ENCODE data around the gene RASGEF1B.
"Not testable (repeated sequence)": the region's sequence is repeated elsewhere in the genome, so short reads cannot be mapped to it uniquely, and the experiment has no call there.

Gene RASGEF1B

DNA sequence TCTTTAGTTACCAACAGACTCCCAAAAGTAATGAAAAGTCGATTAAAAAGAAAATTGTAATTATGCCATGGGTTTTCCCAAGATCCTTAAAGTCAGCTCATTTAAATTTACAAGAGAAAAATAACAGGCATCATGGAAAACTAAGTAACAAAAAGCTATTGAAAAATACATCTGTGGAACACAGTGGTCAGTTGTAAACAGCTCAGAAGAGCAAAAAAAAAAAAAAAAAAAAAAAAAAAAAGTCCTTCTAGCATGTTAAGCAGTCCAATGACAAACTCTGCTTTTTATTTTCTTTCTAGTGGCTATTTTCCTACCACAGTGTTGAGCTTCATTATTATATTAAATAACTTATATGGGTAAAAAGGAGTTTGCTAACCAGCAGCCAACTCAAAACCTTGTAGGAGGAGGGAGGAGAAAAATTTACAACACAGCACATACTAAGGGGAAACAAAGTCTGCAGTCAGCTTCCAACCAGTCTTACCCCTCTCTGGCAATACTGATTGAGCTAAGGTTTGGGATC is 44.9 kb downstream of the RASGEF1B start:
- no peak for DNase-seq

DNA sequence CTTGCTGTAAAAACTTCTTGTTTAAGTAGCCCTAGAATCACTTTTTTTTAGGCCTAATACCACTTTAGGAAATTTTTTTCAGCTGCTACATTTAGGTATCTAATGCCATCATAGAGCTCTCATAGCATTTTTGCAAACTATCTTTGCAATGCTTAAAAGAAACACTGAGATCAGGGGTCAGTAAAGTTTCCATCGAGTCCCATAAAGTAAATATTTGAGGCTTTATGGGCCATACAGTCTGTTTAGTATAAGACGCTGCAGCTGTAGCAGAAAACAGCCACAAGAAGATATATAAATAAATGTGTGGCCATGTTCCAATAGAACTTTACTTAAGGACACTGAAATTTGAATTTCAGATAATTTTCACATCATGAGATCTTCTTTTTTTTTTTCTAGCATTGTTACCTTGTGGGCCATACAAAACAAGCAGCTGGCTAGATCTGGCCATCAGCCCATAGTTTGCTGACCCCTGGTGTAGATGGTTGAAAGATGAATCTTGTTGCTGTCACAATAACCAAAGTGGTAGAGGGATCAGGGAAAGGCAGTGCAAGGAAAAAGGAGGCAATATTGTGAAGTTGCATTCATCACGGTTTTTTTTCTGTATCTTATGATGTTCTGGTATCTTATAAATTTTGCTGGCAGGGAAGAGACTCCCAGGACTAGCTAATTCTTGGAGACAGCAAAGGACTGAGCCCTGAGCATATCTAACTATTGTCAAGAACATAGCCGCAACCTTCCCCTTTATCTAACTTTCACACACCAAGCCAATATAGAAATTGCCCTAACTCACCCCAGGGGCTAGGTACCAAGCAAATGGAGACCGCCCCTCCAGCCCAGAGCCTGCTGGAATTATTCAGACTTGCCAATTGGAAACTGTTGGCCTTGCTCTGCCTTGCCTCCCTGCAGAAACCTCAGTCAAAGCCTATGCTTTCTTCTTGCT is 46.6 kb downstream of the RASGEF1B start:
- DNase-seq, result no peak

DNA sequence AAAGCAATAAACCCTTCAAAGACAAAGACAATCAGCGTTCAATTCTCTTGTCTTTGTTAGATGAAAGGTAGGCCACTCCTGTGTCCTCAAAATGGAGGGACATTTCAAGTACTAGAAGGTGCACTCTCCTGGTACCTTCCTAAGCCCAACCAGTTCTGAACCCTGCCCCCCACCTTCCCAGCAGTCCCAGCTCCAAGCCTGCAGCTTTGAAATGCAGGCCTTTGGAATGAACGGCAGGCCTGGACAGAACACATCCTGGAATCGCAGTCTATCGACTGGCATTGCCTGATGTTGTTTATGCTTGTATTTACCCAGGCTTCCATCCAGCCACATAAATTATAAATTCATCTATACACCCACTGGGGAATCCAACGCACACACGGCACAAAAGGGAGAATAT is 47.4 kb downstream of the RASGEF1B start:
- no peak for DNase-seq

DNA sequence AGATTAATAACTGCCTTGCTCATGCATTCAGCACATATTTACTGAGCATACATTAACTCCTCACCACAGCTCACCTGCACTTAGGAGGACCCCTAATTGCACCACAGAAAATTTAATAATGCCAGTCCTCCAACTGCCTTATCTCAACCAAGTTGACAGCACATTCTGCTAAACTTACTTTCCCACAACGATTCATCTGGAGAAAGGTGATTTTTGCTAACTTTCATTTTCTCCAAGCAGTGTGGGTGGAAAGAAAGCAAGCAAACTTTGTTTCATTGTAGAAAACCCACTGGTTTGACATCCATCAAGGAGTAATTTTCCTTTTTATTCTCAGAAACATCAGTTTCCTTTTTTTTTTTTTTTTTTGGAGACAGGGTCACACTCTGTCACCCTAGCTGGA is 49.1 kb downstream of the RASGEF1B start:
- no peak for DNase-seq

DNA sequence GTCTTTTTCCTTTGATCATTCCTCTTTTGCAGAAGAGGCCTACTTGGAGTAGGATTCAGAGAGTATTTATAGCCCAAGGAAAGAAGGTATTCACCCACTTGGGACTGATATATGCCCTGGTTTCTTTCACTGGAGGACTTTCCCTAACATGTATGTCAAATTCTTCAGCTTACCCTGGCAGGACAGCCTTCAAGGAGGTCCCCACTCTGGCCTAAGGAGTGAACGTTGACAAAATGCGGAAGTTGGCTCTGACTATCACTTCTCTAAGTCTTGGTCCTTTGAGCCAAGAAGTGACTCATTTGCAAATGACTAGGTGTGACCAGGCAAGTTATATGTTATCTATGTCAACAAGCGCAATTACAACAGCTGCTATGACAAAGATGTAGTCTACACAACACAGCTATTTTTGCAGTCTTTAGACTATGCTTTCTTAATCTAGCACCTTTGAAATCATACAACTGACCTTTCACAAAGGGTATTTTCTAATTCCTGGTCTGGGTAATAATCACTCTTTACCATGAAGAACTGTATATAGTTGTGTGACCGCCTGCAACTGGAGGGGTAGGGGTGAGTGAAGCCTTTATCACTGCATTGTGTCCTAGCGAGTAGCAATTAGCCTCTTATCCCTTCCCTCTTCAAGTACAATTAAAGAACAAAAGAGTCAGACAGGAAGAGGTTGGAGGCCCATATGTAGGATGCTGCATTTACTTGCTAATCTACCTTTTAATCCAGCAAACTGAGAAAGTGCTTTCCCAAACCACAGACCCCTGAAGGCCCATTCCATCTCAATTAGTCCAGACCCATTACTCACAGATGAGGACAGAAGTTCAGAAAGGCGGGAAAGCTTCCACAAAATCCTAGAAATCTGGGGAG is 50.1 kb downstream of the RASGEF1B start:
- DNase-seq, result no peak

DNA sequence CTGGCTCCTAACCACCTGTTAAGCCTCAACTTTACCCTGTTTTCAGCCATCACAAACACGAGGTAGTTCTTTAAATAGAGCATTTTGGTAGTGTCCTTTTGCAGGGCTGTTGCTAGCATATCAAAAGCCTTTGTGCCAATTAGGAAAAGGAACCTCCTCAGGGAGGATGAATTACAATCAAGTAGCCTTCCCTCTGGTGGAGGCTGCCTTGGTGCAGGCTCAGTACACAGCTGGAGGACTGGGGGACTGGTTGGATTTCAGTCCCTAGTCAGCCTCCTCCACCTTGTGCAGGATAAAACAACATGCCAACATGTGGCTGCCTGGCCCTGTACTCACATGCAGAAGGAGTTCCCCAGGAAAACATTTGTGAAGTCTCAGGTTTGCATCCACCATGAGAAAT is 53.1 kb downstream of the RASGEF1B start:
- no peak for DNase-seq

DNA sequence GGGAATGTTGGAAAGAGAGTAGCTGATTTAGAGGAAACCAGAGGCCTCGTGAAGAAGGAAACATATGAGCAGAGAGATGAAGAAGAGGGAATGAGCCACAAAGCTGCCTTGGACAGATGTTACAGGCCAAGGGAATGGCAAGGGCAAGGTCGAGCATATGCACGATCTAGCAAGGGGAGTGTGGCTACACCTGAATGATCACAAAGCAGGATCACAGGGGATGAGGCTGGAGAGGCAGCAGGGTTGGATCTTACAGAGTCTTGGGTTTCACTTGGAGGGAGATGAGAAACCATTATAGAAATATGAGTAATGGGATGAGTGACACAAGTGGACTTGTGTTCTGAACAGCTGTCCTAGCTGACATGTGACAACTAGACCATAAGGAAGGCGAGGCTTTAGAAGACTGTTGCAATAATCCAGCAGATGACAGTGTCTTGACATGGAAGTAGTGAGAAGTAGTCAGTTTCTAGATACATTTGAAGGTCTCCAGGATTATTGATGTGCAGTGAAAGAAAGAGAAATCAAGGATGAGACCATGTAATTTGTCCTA is 58.7 kb downstream of the RASGEF1B start:
- no peak for DNase-seq

DNA sequence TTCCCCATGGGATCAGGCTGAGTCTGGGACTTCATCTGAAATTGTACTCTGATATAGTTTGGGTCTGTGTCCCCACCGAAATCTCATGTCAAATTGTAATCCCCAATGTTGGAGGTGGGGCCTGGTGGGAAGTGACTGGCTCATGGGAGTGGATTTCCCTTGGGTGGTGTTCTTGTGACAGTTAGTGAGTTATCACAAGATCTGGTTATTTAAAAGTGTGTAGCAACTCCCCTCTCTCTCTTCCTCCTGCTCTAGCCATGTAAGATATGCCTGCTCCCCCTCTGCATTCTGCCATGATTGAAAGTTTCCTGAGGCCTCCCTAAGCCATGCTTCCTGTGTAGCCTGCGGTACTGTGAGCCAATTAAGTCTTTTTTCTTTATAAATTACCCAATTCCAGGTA is 61.0 kb downstream of the RASGEF1B start:
- DNase-seq, result no peak

DNA sequence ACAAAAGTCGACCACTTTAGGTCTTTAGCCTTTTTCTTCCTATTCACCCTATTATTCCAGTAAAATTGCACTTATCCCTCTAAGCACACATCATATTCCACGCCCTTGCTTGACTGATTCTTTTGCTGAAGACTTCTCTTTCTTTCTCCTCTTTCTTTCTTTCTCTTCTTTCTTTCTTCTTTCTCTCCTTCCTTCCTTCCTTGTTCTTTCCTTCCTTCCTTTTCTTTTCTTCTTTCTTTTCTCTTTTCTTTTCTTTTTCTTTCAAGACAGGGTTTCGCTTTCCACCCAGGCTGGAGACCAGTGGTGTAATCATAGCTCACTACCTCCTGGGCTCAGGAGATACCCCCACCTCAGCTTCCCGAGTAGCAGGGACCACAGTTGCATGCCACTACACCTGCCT is 61.9 kb downstream of the RASGEF1B start:
- no peak for DNase-seq

DNA sequence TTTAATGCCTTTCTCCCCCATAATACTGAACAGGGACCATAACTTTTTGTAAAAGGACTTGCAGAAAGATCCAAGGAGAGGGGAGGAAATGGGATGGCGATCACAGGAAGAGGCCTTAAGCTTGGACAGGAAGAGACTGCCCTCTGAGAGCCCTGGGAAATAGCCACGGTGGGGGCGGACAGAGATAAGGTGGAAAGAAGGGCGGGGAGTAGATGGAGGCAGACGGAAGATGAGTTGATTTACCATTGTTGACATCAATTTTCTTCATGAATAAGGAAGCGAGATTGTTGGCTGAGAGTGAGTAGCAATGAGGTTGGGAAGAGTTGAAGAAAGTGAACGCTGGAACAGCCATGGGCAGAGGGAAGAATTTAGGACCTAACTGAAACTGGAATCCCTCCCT is 63.4 kb downstream of the RASGEF1B start:
- DNase-seq, result no peak

DNA sequence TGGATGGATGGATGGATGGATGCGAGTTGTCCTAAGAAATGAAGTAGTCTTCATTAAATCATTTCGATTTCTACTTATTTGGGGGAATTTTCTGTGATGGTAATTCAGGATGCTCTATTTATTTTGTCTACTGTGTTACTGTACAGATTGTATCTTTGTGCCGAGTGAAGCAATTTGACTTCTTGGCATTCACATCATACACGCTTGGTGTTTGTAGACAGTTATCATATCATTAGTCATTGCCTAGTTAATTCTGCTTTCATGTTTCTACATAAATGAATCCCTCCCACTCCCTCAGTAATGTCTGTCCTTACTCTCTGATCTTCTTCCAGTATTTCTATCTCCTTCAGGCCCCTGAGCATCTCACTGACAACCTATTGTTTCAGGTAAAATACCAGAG is 64.0 kb downstream of the RASGEF1B start:
- no peak for DNase-seq

DNA sequence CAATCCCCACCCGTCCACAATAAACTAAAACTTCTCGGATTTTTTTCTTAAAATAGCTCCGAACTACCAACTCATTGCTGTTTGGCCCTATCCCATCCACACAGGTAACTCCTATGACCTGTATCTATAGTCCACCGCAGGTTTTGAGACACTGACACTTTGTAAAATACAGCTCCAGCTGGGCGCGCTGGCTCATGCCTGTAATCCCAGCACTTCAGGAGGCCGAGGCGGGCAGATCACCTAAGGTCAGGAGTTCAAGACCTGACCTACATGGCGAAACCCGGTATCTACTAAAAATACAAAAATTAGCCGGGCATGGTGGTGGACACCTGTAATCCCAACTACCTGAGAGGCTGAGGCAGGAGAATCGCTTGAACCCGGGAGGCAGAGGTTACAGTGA is 65.2 kb downstream of the RASGEF1B start:
- not testable (repeated sequence) for DNase-seq

DNA sequence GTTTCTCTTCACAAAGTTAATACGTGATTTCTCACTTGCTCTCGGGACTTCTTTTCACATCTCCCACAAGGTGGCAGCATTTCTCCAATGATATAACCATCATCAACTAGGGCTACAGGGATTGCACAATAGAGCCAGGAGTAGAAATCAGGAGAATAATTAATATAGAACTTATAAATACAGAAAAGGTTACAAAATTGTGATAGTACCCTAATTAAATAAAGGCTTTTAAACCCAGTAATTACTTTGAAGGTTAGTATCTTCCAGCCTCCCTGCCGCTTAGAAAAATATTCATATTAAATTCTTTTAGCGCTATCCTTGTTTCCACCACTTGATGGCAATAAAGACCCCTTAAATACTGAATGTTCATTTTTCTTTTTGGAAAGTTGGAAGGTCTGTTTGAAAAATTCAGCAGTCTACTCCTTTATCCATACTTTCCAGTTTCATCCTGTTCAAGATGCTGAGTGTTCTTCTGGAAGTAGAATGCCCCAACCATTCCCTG is 65.8 kb downstream of the RASGEF1B start:
- peak; percentile 49 to 57 for DNase-seq

DNA sequence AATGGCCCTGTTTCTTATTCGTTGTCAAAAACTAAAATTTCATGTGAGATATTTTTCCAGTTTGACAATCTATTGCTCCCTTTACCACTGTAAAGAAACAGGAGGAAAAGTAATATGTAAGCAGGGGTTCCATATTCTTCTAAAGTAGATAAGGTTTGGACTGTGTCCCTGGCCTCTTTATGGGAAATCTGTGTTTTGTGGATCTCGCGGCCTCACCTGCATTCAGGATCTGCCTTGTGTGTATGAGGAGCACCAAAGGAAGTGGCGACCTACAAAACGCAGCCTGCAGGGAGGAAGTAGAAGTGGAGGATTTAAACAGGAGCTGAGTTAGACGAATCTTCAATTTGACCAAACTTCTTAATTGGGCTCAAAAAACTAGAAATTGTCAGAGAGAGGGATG is 67.0 kb downstream of the RASGEF1B start:
- DNase-seq, result no peak

DNA sequence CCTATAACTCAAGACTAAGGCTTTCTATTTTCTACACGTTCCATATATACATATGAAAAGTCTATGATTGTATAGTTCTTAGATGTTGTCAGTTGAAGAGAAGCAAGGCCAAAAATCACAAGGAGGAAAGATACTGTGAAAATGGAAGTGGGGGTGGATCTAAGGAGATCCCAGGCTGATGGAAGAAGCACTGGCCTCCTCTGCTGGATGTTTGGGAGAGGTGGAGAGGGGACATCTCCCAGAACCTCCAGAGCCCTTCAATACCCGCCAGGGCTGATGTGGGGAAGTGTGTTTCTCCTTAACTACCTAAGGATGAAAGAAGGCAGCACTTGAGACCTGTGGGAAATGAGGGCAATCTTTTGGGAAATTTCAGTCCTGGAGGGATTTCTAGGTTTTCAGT is 67.4 kb downstream of the RASGEF1B start:
- DNase-seq, result no peak

DNA sequence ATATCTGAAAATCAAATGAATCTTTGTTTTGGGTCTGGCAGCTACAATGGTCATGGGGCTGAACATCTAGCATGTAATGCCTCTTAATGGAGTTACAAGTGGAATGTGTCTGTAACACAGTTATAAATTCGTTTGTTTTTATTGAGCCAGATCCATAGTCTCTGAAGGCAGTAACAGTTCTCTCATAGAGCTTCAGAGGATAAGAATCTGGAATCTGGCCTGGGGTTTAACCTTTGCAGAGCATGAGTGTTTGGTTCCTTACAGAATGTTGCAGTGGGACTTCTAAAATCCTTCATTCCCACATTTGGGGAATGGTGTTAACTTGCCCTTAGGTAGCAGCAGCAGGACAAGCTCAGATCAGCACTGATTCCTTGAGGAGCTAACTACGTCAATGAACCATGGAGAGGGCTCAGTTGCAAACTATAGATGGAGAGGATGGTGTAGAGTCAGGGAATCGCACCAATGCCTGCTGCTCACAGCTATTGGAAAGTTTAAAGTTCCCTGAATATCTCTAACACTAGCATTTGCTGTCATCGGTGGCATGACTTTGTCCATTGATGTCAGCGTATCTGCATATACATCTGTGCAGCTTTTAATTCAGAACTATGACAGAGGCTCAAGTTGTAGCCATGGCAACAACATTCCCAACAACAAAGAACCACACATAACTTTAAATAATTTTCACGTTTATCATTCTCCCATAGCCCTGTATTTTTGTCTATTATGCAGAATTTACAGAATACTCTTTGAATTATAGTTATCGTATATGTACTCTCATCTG is 72.2 kb downstream of the RASGEF1B start:
- no peak for DNase-seq

DNA sequence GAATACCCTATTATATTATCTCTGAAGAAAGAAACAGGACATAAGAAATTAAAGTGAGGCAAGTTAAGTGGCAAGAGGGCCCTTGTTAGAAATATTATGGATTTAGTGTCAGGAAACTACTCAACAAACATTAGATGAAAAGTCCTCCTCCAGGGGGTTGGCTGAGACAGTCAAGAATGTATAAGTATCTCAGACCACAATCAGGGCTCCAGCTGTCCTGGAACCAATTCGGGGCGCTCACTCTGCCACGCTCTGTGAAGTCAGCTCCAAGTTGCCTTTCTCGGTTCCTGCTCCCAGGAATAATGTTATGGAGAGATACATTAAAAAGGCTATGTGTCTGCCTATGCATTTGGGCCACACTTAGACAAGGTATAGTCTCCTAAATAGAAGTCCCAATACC is 73.3 kb downstream of the RASGEF1B start:
- DNase-seq, result no peak

DNA sequence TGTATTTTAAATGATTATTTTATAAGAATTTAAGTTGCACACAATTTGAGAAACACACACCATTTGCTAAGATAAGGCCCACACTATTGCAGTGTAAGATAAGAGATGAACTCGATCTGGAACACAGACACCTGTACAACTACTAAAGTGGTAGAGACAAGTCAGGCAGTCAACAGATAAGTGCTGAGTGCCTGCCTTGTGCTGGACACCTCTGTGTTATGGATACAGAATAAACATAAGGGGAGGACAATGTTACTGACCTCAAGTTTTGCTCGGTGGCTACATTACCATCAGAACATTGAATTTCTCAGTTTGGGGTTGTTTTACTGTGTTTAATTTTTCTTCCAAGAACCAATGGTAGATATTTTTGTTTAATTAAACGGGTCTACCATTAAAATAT is 74.1 kb downstream of the RASGEF1B start:
- no peak for DNase-seq

DNA sequence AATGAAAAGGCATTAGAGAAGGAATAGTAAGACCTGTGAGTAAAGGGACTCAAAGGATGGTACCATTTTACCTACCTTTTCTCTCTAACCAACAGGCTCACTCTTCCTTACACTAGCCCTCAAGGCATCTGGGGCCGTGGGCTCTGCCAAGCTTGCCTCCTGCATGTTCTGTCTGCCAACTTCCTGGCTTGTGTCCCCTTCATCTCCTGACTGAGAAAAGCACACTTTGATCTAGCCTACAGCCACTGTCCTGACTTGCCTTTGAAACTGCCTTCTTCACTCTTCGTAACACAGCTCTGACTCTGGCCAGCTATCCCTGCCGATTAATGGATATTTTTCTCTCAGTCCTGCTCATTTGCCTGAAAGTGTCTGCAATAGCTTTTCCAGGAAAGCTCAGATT is 76.5 kb downstream of the RASGEF1B start:
- no peak for DNase-seq

DNA sequence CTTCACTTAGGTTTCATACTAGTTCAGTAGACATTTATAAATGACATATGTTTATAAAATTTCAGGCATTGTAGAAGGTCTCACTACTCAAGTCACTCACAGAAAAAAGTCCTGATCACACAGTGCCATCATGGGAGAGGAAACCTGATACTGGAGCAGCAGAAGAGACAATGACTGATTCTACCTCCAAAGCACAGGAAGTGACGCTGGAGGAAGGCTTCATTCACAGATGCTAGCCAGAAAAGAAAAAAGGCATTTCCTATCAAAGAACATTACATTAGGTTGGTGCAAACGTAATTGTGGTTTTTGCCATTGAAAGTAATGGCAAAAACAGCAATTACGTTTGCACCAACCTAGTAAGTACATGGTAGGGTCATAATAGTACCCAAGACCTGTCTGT is 79.5 kb downstream of the RASGEF1B start:
- no peak for DNase-seq

DNA sequence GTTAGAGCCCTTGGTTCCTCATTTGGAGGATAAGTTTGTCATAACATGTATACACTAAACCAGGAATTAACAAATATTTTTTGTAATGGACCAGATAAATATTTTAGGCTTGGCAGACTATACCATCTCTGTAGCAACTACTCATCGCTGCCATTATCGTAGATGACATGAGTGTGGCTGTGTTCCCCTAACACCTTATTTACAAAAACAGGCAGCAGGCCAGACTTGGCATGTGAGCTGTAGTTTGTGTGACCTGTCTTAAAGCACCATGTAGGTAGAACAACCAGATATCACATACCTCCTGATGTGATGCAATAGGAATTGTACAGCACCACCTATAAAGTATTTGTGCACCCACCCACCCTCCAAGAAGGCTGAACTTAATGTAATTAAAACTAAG is 82.0 kb downstream of the RASGEF1B start:
- DNase-seq, result no peak

DNA sequence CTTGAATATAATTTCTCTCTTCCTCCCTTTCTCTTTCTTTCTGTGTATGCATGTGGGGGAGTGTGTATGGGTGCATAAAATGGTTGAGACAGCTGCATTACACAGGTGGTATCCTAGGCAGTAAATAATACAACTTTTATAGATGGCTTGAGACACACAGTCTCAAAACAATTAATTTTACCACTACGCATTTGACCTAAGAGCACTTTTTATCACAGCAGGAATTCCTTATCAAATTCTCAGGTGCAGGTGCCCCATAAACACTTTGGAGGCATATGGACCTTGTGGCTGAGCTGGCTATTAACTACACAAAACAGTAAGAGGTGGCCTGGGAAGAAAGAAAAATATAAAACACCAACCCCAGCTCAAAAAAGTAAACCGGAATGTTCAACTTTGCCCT is 91.3 kb downstream of the RASGEF1B start:
- no peak for DNase-seq
